BLaER1 treated with 17β-estradiol and CSF1 and Interleukin-3, amounts not matched to agents 10 nM and 100 nM (cell line): ENCODE measurements around the gene USP15.

Experiments
- H3K27ac ChIP-seq, 11 experiments: shearing (Covaris generic); formaldehyde crosslinking; 2 replicates each; pipeline ENCODE4 v1.8.1; 2022
- H3K27me3 ChIP-seq, 11 experiments: shearing (Covaris generic); formaldehyde crosslinking; 2 replicates each; pipeline ENCODE4 v1.8.1; 2022
- H3K36me3 ChIP-seq, 11 experiments: shearing (Covaris generic); formaldehyde crosslinking; 2 replicates each; pipeline ENCODE4 v1.8.1; 2022
- H3K4me1 ChIP-seq, 10 experiments: shearing (Covaris generic); formaldehyde crosslinking; 2 replicates each; pipeline ENCODE4 v1.8.1; 2022
- H3K4me2 ChIP-seq, 11 experiments: shearing (Covaris generic); formaldehyde crosslinking; 2 replicates each; pipeline ENCODE4 v1.8.1; 2022
- H3K4me3 ChIP-seq, 10 experiments: shearing (Covaris generic); formaldehyde crosslinking; 2 replicates each; pipeline ENCODE4 v1.8.1; 2022
- H3K9ac ChIP-seq, 11 experiments: shearing (Covaris generic); formaldehyde crosslinking; 2 replicates each; pipeline ENCODE4 v1.8.1; 2022
- H3K9me3 ChIP-seq, 11 experiments: shearing (Covaris generic); formaldehyde crosslinking; replicated peaks in 1 of 11; 2 replicates each; pipeline ENCODE4 v1.8.1; 2022
- H4K20me1 ChIP-seq, 11 experiments: shearing (Covaris generic); formaldehyde crosslinking; 2 replicates each; pipeline ENCODE4 v1.8.1; 2022
- Cebpa-rat ChIP-seq, 11 experiments: shearing (Covaris generic); IDR thresholded peaks; 2 replicates each; pipeline ENCODE4 v1.8.1; 2022

USP15 gene

GRCh38 chr12:62382526-62382925 is 122.3 kb downstream of the USP15 start:
- peaks cover 44 to 90% (median 61%) of the 10 kb centered on the region in 11 experiments for H3K36me3 ChIP-seq
- no peak overlapping the region for H3K9ac ChIP-seq
- peaks cover 0 to 78% (median 0%) of the 10 kb centered on the region in 11 experiments; a peak in 5 of 22 replicates for H4K20me1 ChIP-seq
- H3K27me3 ChIP-seq = no peaks in the 10 kb centered on the region
- TF ChIP-seq Cebpa-rat (IDR thresholded peaks at IDR 0.05) = no peak
- H3K4me2 ChIP-seq = no peak overlapping the region
- H3K9me3 ChIP-seq = no peaks in the 10 kb centered on the region
- H3K4me3 ChIP-seq = no peak overlapping the region
- H3K4me1 ChIP-seq = peaks cover 0 to 9% (median 0%) of the 10 kb centered on the region in 10 experiments; a peak in 1 of 20 replicates
- no peak overlapping the region for H3K27ac ChIP-seq

- peaks cover 81 to 100% (median 96%) of the 10 kb centered on the region in 11 experiments for H3K36me3 ChIP-seq
- H3K27ac ChIP-seq = no peak overlapping the region
- no peaks in the 10 kb centered on the region for H3K27me3 ChIP-seq
- no peak overlapping the region for H3K4me3 ChIP-seq
- no peaks in the 10 kb centered on the region for H3K9me3 ChIP-seq
- peaks cover 0 to 54% (median 0%) of the 10 kb centered on the region in 11 experiments; a peak in 4 of 22 replicates for H4K20me1 ChIP-seq
- TF ChIP-seq Cebpa-rat (IDR thresholded peaks at IDR 0.05) = no peak
- H3K9ac ChIP-seq = no peak overlapping the region
- no peak overlapping the region for H3K4me2 ChIP-seq
- H3K4me1 ChIP-seq = no peaks in the 10 kb centered on the region
These were observed 136.5 kb downstream of the USP15 start for GRCh38 chr12:62396750-62397149.

- Histone ChIP-seq H3K4me2 (no peak overlapping the region), H4K20me1 (peaks cover 0 to 62% (median 0%) of the 10 kb centered on the region in 11 experiments; a peak in 4 of 22 replicates), H3K4me3 (no peak overlapping the region), H3K4me1 (no peaks in the 10 kb centered on the region), H3K9ac (no peak overlapping the region), H3K27ac (no peak overlapping the region), H3K27me3 (no peaks in the 10 kb centered on the region), H3K9me3 (no peaks in the 10 kb centered on the region), H3K36me3 (peaks cover 82 to 100% (median 93%) of the 10 kb centered on the region in 11 experiments)
- no peak for TF ChIP-seq Cebpa-rat (IDR thresholded peaks at IDR 0.05)
These were observed 139.9 kb downstream of the USP15 start for GRCh38 chr12:62400135-62400534.

GRCh38 chr12:62401631-62402030 is 141.4 kb downstream of the USP15 start:
- Histone ChIP-seq H4K20me1 (peaks cover 0 to 51% (median 0%) of the 10 kb centered on the region in 11 experiments; a peak in 4 of 22 replicates), H3K9ac (no peak overlapping the region), H3K4me3 (no peak overlapping the region), H3K27me3 (no peaks in the 10 kb centered on the region), H3K4me1 (no peaks in the 10 kb centered on the region), H3K36me3 (peaks cover 76 to 99% (median 90%) of the 10 kb centered on the region in 11 experiments), H3K4me2 (no peak overlapping the region), H3K9me3 (no peaks in the 10 kb centered on the region), H3K27ac (no peak overlapping the region)
- no peak for TF ChIP-seq Cebpa-rat (IDR thresholded peaks at IDR 0.05)

- Histone ChIP-seq H3K4me3 (no peak overlapping the region), H3K4me2 (no peak overlapping the region), H3K27ac (no peak overlapping the region), H3K36me3 (peaks cover 64 to 99% (median 86%) of the 10 kb centered on the region in 11 experiments), H3K9me3 (no peaks in the 10 kb centered on the region), H3K27me3 (no peaks in the 10 kb centered on the region), H4K20me1 (peaks cover 0 to 43% (median 0%) of the 10 kb centered on the region in 11 experiments; a peak in 4 of 22 replicates), H3K4me1 (no peaks in the 10 kb centered on the region), H3K9ac (no peak overlapping the region)
- TF ChIP-seq Cebpa-rat (IDR thresholded peaks at IDR 0.05) = no peak
These were observed 142.8 kb downstream of the USP15 start for GRCh38 chr12:62403031-62403430.

GRCh38 chr12:62407587-62407986 is 147.4 kb downstream of the USP15 start:
- Histone ChIP-seq H3K4me1 (no peaks in the 10 kb centered on the region), H3K9me3 (no peaks in the 10 kb centered on the region), H3K27ac (no peak overlapping the region), H4K20me1 (peaks cover 0 to 14% (median 0%) of the 10 kb centered on the region in 11 experiments; a peak in 1 of 22 replicates), H3K27me3 (no peaks in the 10 kb centered on the region), H3K9ac (no peak overlapping the region), H3K4me3 (no peak overlapping the region), H3K36me3 (peaks cover 26 to 92% (median 48%) of the 10 kb centered on the region in 11 experiments), H3K4me2 (no peak overlapping the region)
- no peak for TF ChIP-seq Cebpa-rat (IDR thresholded peaks at IDR 0.05)

GRCh38 chr12:62409068-62409467 is 148.9 kb downstream of the USP15 start:
- TF ChIP-seq Cebpa-rat (IDR thresholded peaks at IDR 0.05) = no peak
- Histone ChIP-seq H4K20me1 (0 out of 22 replicates have a peak, but pooled peaks cover 0 to 7% (median 0%) of the 10 kb centered on the region in 11 experiments), H3K27ac (no peak overlapping the region), H3K27me3 (no peaks in the 10 kb centered on the region), H3K4me2 (no peak overlapping the region), H3K36me3 (peaks cover 12 to 92% (median 34%) of the 10 kb centered on the region in 11 experiments), H3K4me1 (no peaks in the 10 kb centered on the region), H3K9ac (no peak overlapping the region), H3K9me3 (no peaks in the 10 kb centered on the region), H3K4me3 (no peak overlapping the region)

- Histone ChIP-seq H3K27me3 (no peaks in the 10 kb centered on the region), H3K4me1 (no peaks in the 10 kb centered on the region)
These were observed 154.0 kb downstream of the USP15 start for GRCh38 chr12:62414180-62414579.

GRCh38 chr12:62426089-62426488 is 165.9 kb downstream of the USP15 start:
- H3K4me1 ChIP-seq = no peaks in the 10 kb centered on the region

More at GRCh38 chr12:62414180-62414579, 154.0 kb downstream of the USP15 start:
- Histone ChIP-seq H3K9me3 (no peaks in the 10 kb centered on the region), H3K27ac (no peak overlapping the region), H3K4me3 (no peak overlapping the region), H3K4me2 (no peak overlapping the region), H3K9ac (no peak overlapping the region), H4K20me1 (no peaks in the 10 kb centered on the region), H3K36me3 (peaks cover 0 to 47% (median 0%) of the 10 kb centered on the region in 11 experiments; a peak in 7 of 22 replicates)
- no peak for TF ChIP-seq Cebpa-rat (IDR thresholded peaks at IDR 0.05)

GRCh38 chr12:62429457-62429856 is 169.3 kb downstream of the USP15 start:
- Histone ChIP-seq H4K20me1 (no peaks in the 10 kb centered on the region), H3K4me3 (no peak overlapping the region), H3K9ac (no peak overlapping the region), H3K4me1 (no peaks in the 10 kb centered on the region), H3K36me3 (no peaks in the 10 kb centered on the region), H3K27me3 (peaks cover 5 to 11% (median 7%) of the 10 kb centered on the region in 11 experiments), H3K4me2 (no peak overlapping the region), H3K9me3 (peaks cover 17 to 33% (median 26%) of the 10 kb centered on the region in 11 experiments), H3K27ac (no peak overlapping the region)
- TF ChIP-seq Cebpa-rat (IDR thresholded peaks at IDR 0.05) = no peak

More at GRCh38 chr12:62426089-62426488, 165.9 kb downstream of the USP15 start:
- Histone ChIP-seq H3K36me3 (no peaks in the 10 kb centered on the region), H3K4me2 (no peak overlapping the region), H3K27me3 (no peaks in the 10 kb centered on the region), H4K20me1 (no peaks in the 10 kb centered on the region), H3K9me3 (peaks cover 17 to 53% (median 34%) of the 10 kb centered on the region in 11 experiments), H3K27ac (no peak overlapping the region), H3K4me3 (no peak overlapping the region), H3K9ac (no peak overlapping the region)
- TF ChIP-seq Cebpa-rat (IDR thresholded peaks at IDR 0.05) = no peak
